GM12878 (cell line): ENCODE measurements around the gene CCDC144A. TPM values are rescaled to one million over a fixed set of nuclear protein-coding genes. Genes with fewer than 3 reads are reported as not detected.

Experiments used
- ATAC-seq: fragments of 200-7000 bp; cut with Tn5 transposase; 3 replicates; pipeline ENCODE4 v1.9.1; 2020; ENCODE audit warnings: mild to moderate bottlenecking, moderate library complexity
- BruUV-seq: library from RNA; stranded (reverse); fragments of 400-500 nt; replicated peaks from 2 replicates; lab custom pipeline; 2021; lab: Mats Ljungman, UMichigan
- CTCF ChIA-PET: fragments of 300-600 bp; sonication (Branson Sonifier 250); formaldehyde crosslinking; extraction: SDS; loops from one replicate; lab custom pipeline; 2021; ENCODE audit warnings: inconsistent platforms; lab: Yijun Ruan, JAX
- POLR2A ChIA-PET: fragments of 350-600 bp; formaldehyde crosslinking; extraction: SDS; loops from one replicate; lab custom pipeline; 2021; ENCODE audit warnings: inconsistent platforms; lab: Charles Lee
- RAD21 ChIA-PET: fragments of 300-600 bp; sonication (Branson Sonifier 250); formaldehyde crosslinking; loops from one replicate; lab custom pipeline; 2023; ENCODE audit warnings: antibody characterized with exemption; ENCODE audit not compliant: unreplicated experiment; lab: Charles Lee
- SMC1A ChIA-PET: fragments of 300-600 bp; sonication (Branson Sonifier 250); formaldehyde crosslinking; loops from one replicate; lab custom pipeline; 2023; ENCODE audit not compliant: unreplicated experiment, uncharacterized antibody; lab: Charles Lee
- DNase-seq: peaks from one replicate; pipeline ENCODE4 v3.0.0-alpha.2; 2011; ENCODE audit warnings: low read depth, low spot score
- FAIRE-seq: peaks from 3 replicates; lab custom pipeline; 2011; peaks lifted over from hg19 to GRCh38; lab: Jason Lieb, UNC
- H2AFZ ChIP-seq: 2 replicates; pipeline ENCODE4 v1.6.0; 2011; ENCODE audit warnings: low read depth, low read length, control low read depth; ENCODE audit not compliant: control insufficient read depth
- H3K27ac ChIP-seq: 2 replicates; pipeline ENCODE4 v1.5.1; 2011; ENCODE audit warnings: control low read depth; ENCODE audit not compliant: control insufficient read depth, insufficient read depth
- H3K27me3 ChIP-seq, 2 experiments: replicated peaks in 1 of 2; 2 replicates each; pipeline versions ENCODE4 v1.6.0 to v1.6.1; 2011; ENCODE audit warnings: low read length in 1 of 2; ENCODE audit not compliant: control insufficient read depth in 2 of 2, insufficient read depth in 2 of 2
- H3K36me3 ChIP-seq, 2 experiments: 2 replicates each; pipeline ENCODE4 v1.5.1; 2011; ENCODE audit warnings: low read length in 1 of 2; ENCODE audit not compliant: control insufficient read depth in 2 of 2, insufficient read depth in 2 of 2
- H3K4me1 ChIP-seq: 2 replicates; pipeline ENCODE4 v1.6.1; 2011; ENCODE audit warnings: mild to moderate bottlenecking, low read length, moderate library complexity, mixed read lengths; ENCODE audit not compliant: control insufficient read depth, insufficient read depth
- H3K4me2 ChIP-seq: 2 replicates; pipeline ENCODE4 v1.6.0; 2011; ENCODE audit warnings: control low read depth; ENCODE audit not compliant: control insufficient read depth, insufficient read depth
- H3K4me3 ChIP-seq: fragments of 200-600 bp; sonication (generic); 2 replicates; pipeline ENCODE4 v1.5.1; 2016
- H3K79me2 ChIP-seq: 2 replicates; pipeline ENCODE4 v1.6.0; 2011; ENCODE audit warnings: low read length; ENCODE audit not compliant: control insufficient read depth, insufficient read depth
- H3K9ac ChIP-seq: 2 replicates; pipeline ENCODE4 v1.8.0; 2011; ENCODE audit warnings: low read length, control low read depth, mixed read lengths; ENCODE audit not compliant: control insufficient read depth, insufficient read depth
- H3K9me3 ChIP-seq: replicated peaks from 3 replicates; pipeline ENCODE4 v1.5.1; 2011; ENCODE audit warnings: mild to moderate bottlenecking, low read length; ENCODE audit not compliant: control insufficient read depth, insufficient read depth
- H4K20me1 ChIP-seq: 2 replicates; pipeline ENCODE4 v1.6.0; 2011; ENCODE audit not compliant: control insufficient read depth, insufficient read depth
- CTCF ChIP-seq, 3 experiments: IDR thresholded peaks in 2 of 3; conservative IDR thresholded peaks in 1 of 3; 2 replicates each; pipeline ENCODE4 v1.5.1; 2011; ENCODE audit warnings: low read depth in 3 of 3, low read length in 3 of 3, mild to moderate bottlenecking in 3 of 3, control low read depth in 2 of 3, moderate library complexity in 2 of 3, inconsistent platforms in 1 of 3, mixed read lengths in 1 of 3; ENCODE audit not compliant: control insufficient read depth in 2 of 3, insufficient read depth in 1 of 3; ENCODE audit errors: extremely low read depth in 1 of 3
- FOS ChIP-seq: IDR thresholded peaks from 3 replicates; pipeline ENCODE4 v1.6.1; 2011; ENCODE audit warnings: borderline replicate concordance; ENCODE audit not compliant: insufficient read length; ENCODE audit errors: extremely low read depth
- GABPA ChIP-seq: IDR thresholded peaks from 2 replicates; pipeline ENCODE4 v1.6.1; 2014; ENCODE audit warnings: antibody characterized with exemption, low read depth, mild to moderate bottlenecking, inconsistent platforms
- STAT1 ChIP-seq: fragments of 450-650 bp; conservative IDR thresholded peaks from 2 replicates; pipeline ENCODE4 v1.6.1; 2014; ENCODE audit warnings: antibody characterized with exemption, mild to moderate bottlenecking
- TAF1 ChIP-seq: IDR thresholded peaks from 2 replicates; pipeline ENCODE4 v1.6.1; 2011; ENCODE audit warnings: mild to moderate bottlenecking, low read depth, low read length, borderline replicate concordance
- ZNF207 ChIP-seq: fragments of 450-650 bp; IDR thresholded peaks from 2 replicates; pipeline ENCODE4 v1.6.1; 2014; ENCODE audit warnings: antibody characterized with exemption, mild to moderate bottlenecking, borderline replicate concordance
- ZNF384 ChIP-seq: IDR thresholded peaks from 2 replicates; pipeline ENCODE4 v1.6.1; 2012; ENCODE audit warnings: low read depth, mild to moderate bottlenecking, low read length, improper control_type of control experiment, borderline replicate concordance
- ZSCAN29 ChIP-seq: fragments of 450-650 bp; IDR thresholded peaks from 2 replicates; pipeline ENCODE4 v1.6.1; 2017; ENCODE audit warnings: mild to moderate bottlenecking, moderate library complexity
- WGBS: methylation state at CpG from one replicate; pipeline ENCODE4 v1.1.6; 2016; ENCODE audit warnings: low lambda C conversion rate; ENCODE audit not compliant: insufficient replicate concordance, insufficient coverage; ENCODE audit errors: missing lambda C conversion rate; 5-methylcytosine and 5-hydroxymethylcytosine counted together
- in situ Hi-C: fragments of 300-500 bp; cut with MboI; formaldehyde crosslinking; loops from 9 replicates; pipeline ENCODE4 v1.14.3; 2018; ENCODE audit warnings: mixed read lengths
- intact Hi-C: fragments of 100-400 bp; cut with micrococcal nuclease; formaldehyde crosslinking; loops from one replicate; pipeline ENCODE4 v1.14.2; 2022; ENCODE audit not compliant: unreplicated experiment
- polyA plus RNA-seq, 11 experiments: library from polyadenylated mRNA; depleted of rRNA in 4 of 11; unstranded in 6 of 11; stranded (reverse) in 5 of 11; fragments of >200 nt; fragmentation: Nextera tagmentation in 4 of 11; fragmentation: Illumina TruSeq in 1 of 11; extraction: Ambion mirVana in 4 of 11; extraction: Trizol in 1 of 11; gene quantifications; 1 replicate in 1 of 11; 2 replicates in 10 of 11; pipeline versions ENCODE4 v1.2.1 to v1.2.3, GENCODE V29; 2011 to 2016; ENCODE audit warnings: inconsistent platforms in 2 of 11, missing spikeins in 2 of 11, low read depth in 1 of 11
- total RNA-seq, 4 experiments: library from RNA; depleted of rRNA in 3 of 4; stranded (reverse); fragments of >200 nt in 3 of 4; fragmentation: Illumina TruSeq in 1 of 4; extraction: Trizol in 1 of 4; gene quantifications; 2 replicates each; pipeline versions ENCODE4 v1.2.1 to v1.2.3, GENCODE V29; 2013 to 2021
- TF ChIP-seq, protein P1 (sequence below): fragments of 450-650 bp; IDR thresholded peaks from 2 replicates; pipeline ENCODE4 v1.6.1; 2016; ENCODE audit warnings: mild to moderate bottlenecking
- TF ChIP-seq, protein P2 (sequence below): fragments of 150-350 bp; IDR thresholded peaks from 2 replicates; pipeline ENCODE4 v1.6.1; 2014; ENCODE audit warnings: mild to moderate bottlenecking, low read depth, low read length
- TF ChIP-seq, protein P3 (sequence below): fragments of 450-650 bp; IDR thresholded peaks from 2 replicates; pipeline ENCODE4 v1.6.1; 2017; ENCODE audit warnings: mild to moderate bottlenecking, moderate library complexity
- TF ChIP-seq, protein P4 (sequence below): fragments of 450-650 bp; IDR thresholded peaks from 2 replicates; pipeline ENCODE4 v1.6.1; 2014; ENCODE audit warnings: mild to moderate bottlenecking

CCDC144A gene
- total and polyA plus RNA-seq, 10 of the 15 experiments (the other 5 are each of a cell fraction or from before 2014, with no cell fraction given): 0.05 to 1.7 (median 0.79) TPM

- peaks cover 4% of the 10 kb centered on the region; the same call in 1 of the 2 replicates for H3K79me2 ChIP-seq
- intact Hi-C loops: no loop called here
- ChIA-PET POLR2A (no interaction called here), RAD21 (no interaction called here), CTCF (interaction anchor here (1.1 kb wide), 1 partner anchor 117 kb away, joined by 3 read pairs; no protein-coding TSS in a partner anchor), SMC1A (interaction anchor here (0.7 kb wide), 1 partner anchor 75 kb away, joined by 3 read pairs; no protein-coding TSS in a partner anchor)
- FAIRE-seq (peak; percentile 92), ATAC-seq (peak; percentile 99), DNase-seq (peak; percentile 61)
- no peaks in the 10 kb centered on the region; the same call in 2 of the 3 replicates for H3K9me3 ChIP-seq
- H3K4me3 ChIP-seq: peak within 1 kb of the TSS; percentile 76
- no peaks in the 10 kb centered on the region for H3K36me3 ChIP-seq
- in situ Hi-C loops: no loop called here
- no peaks in the 10 kb centered on the region for H3K27me3 ChIP-seq
- BruUV-seq: no TSS peak
- peak within 1 kb of the TSS; percentile 81 for H3K9ac ChIP-seq
- peak within 1 kb of the TSS; percentile 79 for H3K27ac ChIP-seq
- H3K4me2 ChIP-seq: peak within 1 kb of the TSS; percentile 90
- no peaks in the 10 kb centered on the region for H4K20me1 ChIP-seq
- 1% methylated on average over 55 of the region's 55 CpGs for WGBS
- H3K4me1 ChIP-seq: peaks cover 3% of the 10 kb centered on the region; the same call in 1 of the 2 replicates
- H2AFZ ChIP-seq: peak within 1 kb of the TSS; percentile 95
- TF ChIP-seq, protein P1, sequence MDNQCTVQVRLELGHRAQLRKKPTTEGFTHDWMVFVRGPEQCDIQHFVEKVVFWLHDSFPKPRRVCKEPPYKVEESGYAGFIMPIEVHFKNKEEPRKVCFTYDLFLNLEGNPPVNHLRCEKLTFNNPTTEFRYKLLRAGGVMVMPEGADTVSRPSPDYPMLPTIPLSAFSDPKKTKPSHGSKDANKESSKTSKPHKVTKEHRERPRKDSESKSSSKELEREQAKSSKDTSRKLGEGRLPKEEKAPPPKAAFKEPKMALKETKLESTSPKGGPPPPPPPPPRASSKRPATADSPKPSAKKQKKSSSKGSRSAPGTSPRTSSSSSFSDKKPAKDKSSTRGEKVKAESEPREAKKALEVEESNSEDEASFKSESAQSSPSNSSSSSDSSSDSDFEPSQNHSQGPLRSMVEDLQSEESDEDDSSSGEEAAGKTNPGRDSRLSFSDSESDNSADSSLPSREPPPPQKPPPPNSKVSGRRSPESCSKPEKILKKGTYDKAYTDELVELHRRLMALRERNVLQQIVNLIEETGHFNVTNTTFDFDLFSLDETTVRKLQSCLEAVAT: no peak
- TF ChIP-seq STAT1: no peak
- no peak for TF ChIP-seq ZSCAN29
- no peak for TF ChIP-seq CTCF (IDR thresholded peaks at IDR 0.05 in 2 of 3, conservative IDR thresholded peaks at IDR 0.05 in 1 of 3; ENCODE audit: control insufficient read depth in 2 of 3, extremely low read depth in 1 of 3, insufficient read depth in 1 of 3, low read depth in 3 of 3, low read length in 3 of 3)
- TF ChIP-seq, protein P2, sequence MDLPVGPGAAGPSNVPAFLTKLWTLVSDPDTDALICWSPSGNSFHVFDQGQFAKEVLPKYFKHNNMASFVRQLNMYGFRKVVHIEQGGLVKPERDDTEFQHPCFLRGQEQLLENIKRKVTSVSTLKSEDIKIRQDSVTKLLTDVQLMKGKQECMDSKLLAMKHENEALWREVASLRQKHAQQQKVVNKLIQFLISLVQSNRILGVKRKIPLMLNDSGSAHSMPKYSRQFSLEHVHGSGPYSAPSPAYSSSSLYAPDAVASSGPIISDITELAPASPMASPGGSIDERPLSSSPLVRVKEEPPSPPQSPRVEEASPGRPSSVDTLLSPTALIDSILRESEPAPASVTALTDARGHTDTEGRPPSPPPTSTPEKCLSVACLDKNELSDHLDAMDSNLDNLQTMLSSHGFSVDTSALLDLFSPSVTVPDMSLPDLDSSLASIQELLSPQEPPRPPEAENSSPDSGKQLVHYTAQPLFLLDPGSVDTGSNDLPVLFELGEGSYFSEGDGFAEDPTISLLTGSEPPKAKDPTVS: no peak
- TF ChIP-seq ZNF384: no peak
- TF ChIP-seq FOS: no peak
- TF ChIP-seq, protein P3, sequence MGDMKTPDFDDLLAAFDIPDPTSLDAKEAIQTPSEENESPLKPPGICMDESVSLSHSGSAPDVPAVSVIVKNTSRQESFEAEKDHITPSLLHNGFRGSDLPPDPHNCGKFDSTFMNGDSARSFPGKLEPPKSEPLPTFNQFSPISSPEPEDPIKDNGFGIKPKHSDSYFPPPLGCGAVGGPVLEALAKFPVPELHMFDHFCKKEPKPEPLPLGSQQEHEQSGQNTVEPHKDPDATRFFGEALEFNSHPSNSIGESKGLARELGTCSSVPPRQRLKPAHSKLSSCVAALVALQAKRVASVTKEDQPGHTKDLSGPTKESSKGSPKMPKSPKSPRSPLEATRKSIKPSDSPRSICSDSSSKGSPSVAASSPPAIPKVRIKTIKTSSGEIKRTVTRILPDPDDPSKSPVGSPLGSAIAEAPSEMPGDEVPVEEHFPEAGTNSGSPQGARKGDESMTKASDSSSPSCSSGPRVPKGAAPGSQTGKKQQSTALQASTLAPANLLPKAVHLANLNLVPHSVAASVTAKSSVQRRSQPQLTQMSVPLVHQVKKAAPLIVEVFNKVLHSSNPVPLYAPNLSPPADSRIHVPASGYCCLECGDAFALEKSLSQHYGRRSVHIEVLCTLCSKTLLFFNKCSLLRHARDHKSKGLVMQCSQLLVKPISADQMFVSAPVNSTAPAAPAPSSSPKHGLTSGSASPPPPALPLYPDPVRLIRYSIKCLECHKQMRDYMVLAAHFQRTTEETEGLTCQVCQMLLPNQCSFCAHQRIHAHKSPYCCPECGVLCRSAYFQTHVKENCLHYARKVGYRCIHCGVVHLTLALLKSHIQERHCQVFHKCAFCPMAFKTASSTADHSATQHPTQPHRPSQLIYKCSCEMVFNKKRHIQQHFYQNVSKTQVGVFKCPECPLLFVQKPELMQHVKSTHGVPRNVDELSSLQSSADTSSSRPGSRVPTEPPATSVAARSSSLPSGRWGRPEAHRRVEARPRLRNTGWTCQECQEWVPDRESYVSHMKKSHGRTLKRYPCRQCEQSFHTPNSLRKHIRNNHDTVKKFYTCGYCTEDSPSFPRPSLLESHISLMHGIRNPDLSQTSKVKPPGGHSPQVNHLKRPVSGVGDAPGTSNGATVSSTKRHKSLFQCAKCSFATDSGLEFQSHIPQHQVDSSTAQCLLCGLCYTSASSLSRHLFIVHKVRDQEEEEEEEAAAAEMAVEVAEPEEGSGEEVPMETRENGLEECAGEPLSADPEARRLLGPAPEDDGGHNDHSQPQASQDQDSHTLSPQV: no peak
- no peak for TF ChIP-seq ZNF207
- peak; percentile 48; the same call in 1 of the 2 replicates for TF ChIP-seq TAF1
- TF ChIP-seq, protein P4, sequence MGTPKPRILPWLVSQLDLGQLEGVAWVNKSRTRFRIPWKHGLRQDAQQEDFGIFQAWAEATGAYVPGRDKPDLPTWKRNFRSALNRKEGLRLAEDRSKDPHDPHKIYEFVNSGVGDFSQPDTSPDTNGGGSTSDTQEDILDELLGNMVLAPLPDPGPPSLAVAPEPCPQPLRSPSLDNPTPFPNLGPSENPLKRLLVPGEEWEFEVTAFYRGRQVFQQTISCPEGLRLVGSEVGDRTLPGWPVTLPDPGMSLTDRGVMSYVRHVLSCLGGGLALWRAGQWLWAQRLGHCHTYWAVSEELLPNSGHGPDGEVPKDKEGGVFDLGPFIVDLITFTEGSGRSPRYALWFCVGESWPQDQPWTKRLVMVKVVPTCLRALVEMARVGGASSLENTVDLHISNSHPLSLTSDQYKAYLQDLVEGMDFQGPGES: no peak
- no peak for TF ChIP-seq GABPA
These were observed 36.5 kb upstream of the CCDC144A start, which contains the start of gene ZNF624 for GRCh38 chr17:16653367-16654041. TSS of gene ZNF624 (minus strand) at chr17:16653850.
